ENCODE data around the gene PPP1R14C. TPM values are rescaled to one million over a fixed set of nuclear protein-coding genes. Genes with fewer than 3 reads are reported as not detected.

Gene PPP1R14C
- total RNA-seq, 3 donors from 2014 or later, result 11.1 to 33.5 (median 25.2) TPM

DNA sequence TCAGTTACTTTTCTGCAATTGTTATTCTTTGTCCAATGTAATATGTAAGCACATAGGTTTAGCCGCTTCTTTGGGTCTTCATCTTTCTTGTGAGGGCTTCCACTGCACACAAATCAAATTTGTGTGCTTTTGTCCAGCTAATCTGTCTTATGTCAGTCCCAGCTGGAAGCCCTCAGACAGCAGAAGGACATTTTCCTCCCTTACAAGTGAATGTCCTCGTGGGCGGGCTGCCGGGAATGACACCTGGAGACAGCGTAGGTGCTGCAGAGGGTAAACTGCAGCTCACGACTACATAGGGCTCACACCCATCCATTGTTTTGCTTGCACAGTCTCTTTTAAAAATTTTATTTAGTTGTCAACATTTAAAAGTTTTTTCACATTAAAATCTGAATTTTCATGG is 24.6 kb upstream of the PPP1R14C start:
- TF ChIP-seq, protein P1, sequence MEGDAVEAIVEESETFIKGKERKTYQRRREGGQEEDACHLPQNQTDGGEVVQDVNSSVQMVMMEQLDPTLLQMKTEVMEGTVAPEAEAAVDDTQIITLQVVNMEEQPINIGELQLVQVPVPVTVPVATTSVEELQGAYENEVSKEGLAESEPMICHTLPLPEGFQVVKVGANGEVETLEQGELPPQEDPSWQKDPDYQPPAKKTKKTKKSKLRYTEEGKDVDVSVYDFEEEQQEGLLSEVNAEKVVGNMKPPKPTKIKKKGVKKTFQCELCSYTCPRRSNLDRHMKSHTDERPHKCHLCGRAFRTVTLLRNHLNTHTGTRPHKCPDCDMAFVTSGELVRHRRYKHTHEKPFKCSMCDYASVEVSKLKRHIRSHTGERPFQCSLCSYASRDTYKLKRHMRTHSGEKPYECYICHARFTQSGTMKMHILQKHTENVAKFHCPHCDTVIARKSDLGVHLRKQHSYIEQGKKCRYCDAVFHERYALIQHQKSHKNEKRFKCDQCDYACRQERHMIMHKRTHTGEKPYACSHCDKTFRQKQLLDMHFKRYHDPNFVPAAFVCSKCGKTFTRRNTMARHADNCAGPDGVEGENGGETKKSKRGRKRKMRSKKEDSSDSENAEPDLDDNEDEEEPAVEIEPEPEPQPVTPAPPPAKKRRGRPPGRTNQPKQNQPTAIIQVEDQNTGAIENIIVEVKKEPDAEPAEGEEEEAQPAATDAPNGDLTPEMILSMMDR (IDR thresholded peaks at IDR 0.05), result no peak
- Histone ChIP-seq H3K9me3 (no peaks in the 10 kb centered on the region), H3K36me3 (ENCODE audit: low read depth) (no peaks in the 10 kb centered on the region), H3K4me1 (ENCODE audit: low read depth) (no peaks in the 10 kb centered on the region), H3K4me3 (no peak overlapping the region)
- peak; percentile 40 for ATAC-seq
- no peak for DNase-seq
- intact Hi-C loops (cut with DNase I, micrococcal nuclease), result no loop called here

DNA sequence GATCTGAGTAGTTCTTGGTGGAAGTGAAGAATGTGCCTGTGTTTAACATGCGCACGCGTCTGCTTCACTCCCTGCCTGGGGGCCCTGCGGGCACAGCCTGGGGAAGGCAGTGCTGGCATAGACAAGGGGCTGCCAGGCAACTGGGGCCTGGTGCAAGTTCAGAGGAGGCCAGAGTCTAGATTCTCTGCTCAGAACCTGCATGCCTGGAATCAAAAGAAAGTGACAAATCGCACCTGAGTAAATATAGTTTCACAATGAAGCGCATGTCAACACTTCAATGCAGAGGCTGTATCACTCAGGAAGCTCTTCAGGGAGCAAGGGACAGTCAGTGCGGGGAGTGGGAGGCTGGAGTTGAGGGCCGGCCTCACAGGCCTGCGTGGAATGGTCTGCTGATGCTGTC is 24.2 kb upstream of the PPP1R14C start:
- Histone ChIP-seq H3K4me1 (ENCODE audit: low read depth) (no peaks in the 10 kb centered on the region), H3K4me3 (no peak overlapping the region), H3K36me3 (ENCODE audit: low read depth) (no peaks in the 10 kb centered on the region), H3K9me3 (no peaks in the 10 kb centered on the region)
- DNase-seq, result no peak
- peak; percentile 81 for ATAC-seq
- TF ChIP-seq, protein P1 (IDR thresholded peaks at IDR 0.05), result no peak
- intact Hi-C loops (cut with DNase I, micrococcal nuclease), result no loop called here

DNA sequence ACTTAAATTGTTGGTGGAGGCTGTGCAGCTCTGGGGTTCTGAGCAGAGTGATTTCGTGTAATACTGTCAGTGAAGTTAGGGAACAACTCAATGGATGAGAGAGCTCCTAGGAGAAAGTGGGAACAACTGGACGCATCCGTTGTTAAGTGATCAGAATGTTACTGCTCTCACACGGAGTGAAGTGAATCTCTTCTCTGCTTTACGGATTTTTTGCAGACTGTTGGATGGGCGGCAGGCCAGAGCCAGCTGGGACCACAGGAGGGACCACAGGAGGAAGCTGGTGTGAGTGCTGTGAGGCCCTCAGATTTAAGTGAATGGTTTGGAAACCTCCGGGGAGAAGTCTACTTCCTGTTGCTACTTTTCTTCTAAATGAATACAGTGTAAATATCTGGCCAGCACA is 23.7 kb upstream of the PPP1R14C start:
- intact Hi-C loops (cut with DNase I, micrococcal nuclease), result no loop called here
- TF ChIP-seq, protein P1 (IDR thresholded peaks at IDR 0.05), result no peak
- no peaks in the 10 kb centered on the region for H3K4me1 ChIP-seq (ENCODE audit: low read depth)
- H3K36me3 ChIP-seq (ENCODE audit: low read depth), result no peaks in the 10 kb centered on the region
- H3K4me3 ChIP-seq, result no peak overlapping the region
- DNase-seq (no peak), ATAC-seq (peak; percentile 9)
- H3K9me3 ChIP-seq, result no peaks in the 10 kb centered on the region

DNA sequence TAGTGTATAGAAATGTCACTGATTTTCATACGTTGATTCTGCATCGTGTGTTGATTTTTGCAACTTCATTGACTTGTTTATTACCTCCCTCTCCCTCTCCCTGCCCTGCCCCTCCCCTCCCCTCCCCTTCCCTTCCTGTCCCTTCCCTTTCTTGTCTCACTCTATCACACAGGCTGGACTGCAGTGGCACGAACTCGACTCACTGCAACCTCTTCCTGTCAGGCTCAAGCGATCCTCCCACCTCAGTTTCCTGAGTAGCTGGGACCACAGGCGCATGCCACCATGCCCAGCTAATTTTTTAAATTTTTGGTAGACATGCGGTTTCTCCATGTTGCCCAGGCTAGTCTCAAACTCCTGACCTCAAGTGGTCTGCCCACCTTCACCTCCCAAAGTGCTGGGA is 19.2 kb upstream of the PPP1R14C start:
- Histone ChIP-seq H3K36me3 (ENCODE audit: low read depth) (no peaks in the 10 kb centered on the region), H3K9me3 (no peaks in the 10 kb centered on the region), H3K4me1 (ENCODE audit: low read depth) (no peaks in the 10 kb centered on the region), H3K4me3 (no peak overlapping the region)
- no peak for DNase-seq
- intact Hi-C loops (cut with DNase I, micrococcal nuclease), result no loop called here
- TF ChIP-seq, protein P1 (IDR thresholded peaks at IDR 0.05), result no peak
- ATAC-seq, result no peak

DNA sequence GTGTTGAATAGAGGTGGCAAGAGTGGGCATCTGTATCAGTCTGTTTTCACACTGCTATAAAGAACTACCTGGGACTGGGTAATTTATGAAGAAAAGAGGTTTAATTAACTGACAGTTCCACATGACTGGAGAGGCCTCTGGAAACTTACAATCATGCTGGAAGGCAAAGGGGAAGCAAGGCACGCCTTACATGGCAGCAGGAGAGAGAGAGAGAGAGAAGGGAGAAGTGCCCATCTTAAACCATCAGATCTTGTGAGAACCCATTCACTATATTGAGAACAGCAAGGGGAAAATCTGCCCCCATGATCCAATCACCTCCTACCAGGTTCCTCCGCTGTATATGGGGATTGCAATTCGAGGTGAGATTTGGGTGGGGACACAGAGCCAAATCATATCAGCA is 18.6 kb upstream of the PPP1R14C start:
- DNase-seq, result no peak
- no peak overlapping the region for H3K4me3 ChIP-seq
- H3K9me3 ChIP-seq, result no peaks in the 10 kb centered on the region
- TF ChIP-seq, protein P1 (IDR thresholded peaks at IDR 0.05), result no peak
- no peaks in the 10 kb centered on the region for H3K36me3 ChIP-seq (ENCODE audit: low read depth)
- H3K4me1 ChIP-seq (ENCODE audit: low read depth), result no peaks in the 10 kb centered on the region
- ATAC-seq, result no peak
- intact Hi-C loops (cut with DNase I, micrococcal nuclease), result no loop called here

DNA sequence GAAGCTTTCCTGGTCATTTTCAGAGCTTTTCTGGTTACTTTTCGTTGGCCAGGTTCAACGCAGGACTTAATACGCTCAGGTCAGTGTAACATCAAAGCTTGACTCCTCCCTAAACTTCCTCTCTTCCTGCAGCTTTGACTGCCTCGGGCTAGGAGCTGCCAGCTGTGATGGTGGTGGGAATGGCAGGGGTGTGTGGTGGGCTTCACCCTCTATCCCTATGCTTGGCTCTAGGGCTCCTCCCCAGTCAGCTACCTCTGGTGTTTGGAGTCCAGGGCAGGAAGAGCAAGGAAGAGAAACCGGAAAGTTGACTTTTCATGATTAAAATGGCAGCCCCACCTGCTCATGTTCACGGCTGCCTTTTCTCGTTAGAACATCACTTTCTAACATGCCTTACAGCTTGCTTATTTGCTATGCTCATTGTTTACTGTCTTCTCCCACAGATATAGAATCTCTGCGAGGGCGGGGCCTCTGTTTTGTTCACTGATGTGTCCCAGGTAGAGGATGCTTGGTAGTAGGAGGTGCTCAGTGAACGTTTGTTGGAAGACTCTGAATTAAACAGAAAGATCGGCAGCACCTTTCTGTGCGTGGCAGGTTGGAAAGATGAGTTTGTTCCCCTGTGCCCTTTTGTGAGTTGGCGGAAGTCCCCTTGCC is 16.1 kb upstream of the PPP1R14C start:
- no peak overlapping the region for H3K4me3 ChIP-seq
- H3K9me3 ChIP-seq, result no peaks in the 10 kb centered on the region
- DNase-seq, result no peak
- intact Hi-C loops (cut with DNase I, micrococcal nuclease), result no loop called here
- no peaks in the 10 kb centered on the region for H3K4me1 ChIP-seq (ENCODE audit: low read depth)
- H3K36me3 ChIP-seq (ENCODE audit: low read depth), result no peaks in the 10 kb centered on the region
- TF ChIP-seq, protein P1 (IDR thresholded peaks at IDR 0.05), result no peak
- no peak for ATAC-seq
